ENCODE results near the gene HS3ST5.

Gene HS3ST5

GRCh38 chr6:114142258-114142657, 200.6 kb downstream of the HS3ST5 start:
- no peak for DNase-seq (ENCODE audit: low spot score)
- TF ChIP-seq, protein P1, sequence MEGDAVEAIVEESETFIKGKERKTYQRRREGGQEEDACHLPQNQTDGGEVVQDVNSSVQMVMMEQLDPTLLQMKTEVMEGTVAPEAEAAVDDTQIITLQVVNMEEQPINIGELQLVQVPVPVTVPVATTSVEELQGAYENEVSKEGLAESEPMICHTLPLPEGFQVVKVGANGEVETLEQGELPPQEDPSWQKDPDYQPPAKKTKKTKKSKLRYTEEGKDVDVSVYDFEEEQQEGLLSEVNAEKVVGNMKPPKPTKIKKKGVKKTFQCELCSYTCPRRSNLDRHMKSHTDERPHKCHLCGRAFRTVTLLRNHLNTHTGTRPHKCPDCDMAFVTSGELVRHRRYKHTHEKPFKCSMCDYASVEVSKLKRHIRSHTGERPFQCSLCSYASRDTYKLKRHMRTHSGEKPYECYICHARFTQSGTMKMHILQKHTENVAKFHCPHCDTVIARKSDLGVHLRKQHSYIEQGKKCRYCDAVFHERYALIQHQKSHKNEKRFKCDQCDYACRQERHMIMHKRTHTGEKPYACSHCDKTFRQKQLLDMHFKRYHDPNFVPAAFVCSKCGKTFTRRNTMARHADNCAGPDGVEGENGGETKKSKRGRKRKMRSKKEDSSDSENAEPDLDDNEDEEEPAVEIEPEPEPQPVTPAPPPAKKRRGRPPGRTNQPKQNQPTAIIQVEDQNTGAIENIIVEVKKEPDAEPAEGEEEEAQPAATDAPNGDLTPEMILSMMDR (IDR thresholded peaks at IDR 0.05; ENCODE audit: extremely low read depth, missing control alignments) = no peak

- no peak for DNase-seq (ENCODE audit: low spot score)
- TF ChIP-seq, protein P1 (IDR thresholded peaks at IDR 0.05; ENCODE audit: extremely low read depth, missing control alignments) = no peak
Measured at GRCh38 chr6:114140416-114140815, 202.4 kb downstream of the HS3ST5 start.

- TF ChIP-seq, protein P1 (IDR thresholded peaks at IDR 0.05; ENCODE audit: extremely low read depth, missing control alignments) = no peak
- DNase-seq (ENCODE audit: low spot score) = no peak
Measured at GRCh38 chr6:114138577-114139248, 204.1 kb downstream of the HS3ST5 start.

- DNase-seq (ENCODE audit: low spot score) = no peak
- TF ChIP-seq, protein P1 (IDR thresholded peaks at IDR 0.05; ENCODE audit: extremely low read depth, missing control alignments) = no peak
Measured at GRCh38 chr6:114135363-114135971, 207.4 kb downstream of the HS3ST5 start.

GRCh38 chr6:114133816-114134215, 209.0 kb downstream of the HS3ST5 start:
- TF ChIP-seq, protein P1 (IDR thresholded peaks at IDR 0.05; ENCODE audit: extremely low read depth, missing control alignments) = no peak
- DNase-seq (ENCODE audit: low spot score) = no peak

GRCh38 chr6:114131945-114132344, 210.9 kb downstream of the HS3ST5 start:
- TF ChIP-seq, protein P1 (IDR thresholded peaks at IDR 0.05; ENCODE audit: extremely low read depth, missing control alignments) = no peak
- no peak for DNase-seq (ENCODE audit: low spot score)

GRCh38 chr6:114125576-114125975, 217.2 kb downstream of the HS3ST5 start:
- TF ChIP-seq, protein P1 (IDR thresholded peaks at IDR 0.05; ENCODE audit: extremely low read depth, missing control alignments) = no peak
- no peak for DNase-seq (ENCODE audit: low spot score)
